Activated B cell treated with CpG ODN at 0.5 μM for 24 hours (primary cell): ENCODE measurements around the gene ANKRD13C. TPM values are rescaled to one million over a fixed set of nuclear protein-coding genes. Genes with fewer than 3 reads are reported as not detected.

Experiments used
- ATAC-seq: fragments of 200-7000 bp; cut with Tn5 transposase; one replicate; pipeline ENCODE4 v1.10.0; 2021; ENCODE audit warnings: low read depth, mild to moderate bottlenecking, moderate library complexity
- CTCF ChIA-PET: fragments of 350-600 bp; sonication (Branson Sonifier 250); formaldehyde crosslinking; loops from one replicate; lab custom pipeline; 2021; ENCODE audit warnings: antibody characterized with exemption; lab: Charles Lee
- POLR2A ChIA-PET: fragments of 350-600 bp; sonication (Branson Sonifier 250); formaldehyde crosslinking; loops from one replicate; lab custom pipeline; 2021; ENCODE audit warnings: antibody characterized with exemption; lab: Charles Lee
- DNase-seq: peaks from one replicate; pipeline ENCODE4 v3.0.0; 2022
- H3K27ac Mint-ChIP-seq: one replicate; pipeline ENCODE4 v1.8.0; 2020; ENCODE audit warnings: mixed read lengths
- H3K27me3 Mint-ChIP-seq: one replicate; pipeline ENCODE4 v1.8.0; 2021; ENCODE audit warnings: mixed read lengths
- H3K36me3 Mint-ChIP-seq: one replicate; pipeline ENCODE4 v1.8.0; 2021; ENCODE audit warnings: low read depth, mixed read lengths
- H3K4me1 Mint-ChIP-seq: one replicate; pipeline ENCODE4 v1.8.0; 2021; ENCODE audit warnings: mixed read lengths
- H3K4me3 Mint-ChIP-seq: one replicate; pipeline ENCODE4 v1.8.0; 2020; ENCODE audit warnings: mild to moderate bottlenecking, mixed read lengths
- H3K9me3 Mint-ChIP-seq: one replicate; pipeline ENCODE4 v1.8.0; 2020; ENCODE audit warnings: mixed read lengths
- CTCF ChIP-seq: fragments of 200-600 bp; IDR thresholded peaks from one replicate; pipeline ENCODE4 v1.8.0; 2022; ENCODE audit warnings: antibody characterized with exemption, mild to moderate bottlenecking
- intact Hi-C: fragments of 100-400 bp; cut with micrococcal nuclease; formaldehyde crosslinking; loops from one replicate; pipeline ENCODE4 v1.15.1; 2024
- total RNA-seq: library from RNA; stranded (reverse); gene quantifications from 2 replicates; pipeline ENCODE4 v1.2.3, GENCODE V29; 2022

The ANKRD13C gene
- total RNA-seq, 1 donor from 2014 or later, result 21.2 TPM

DNA sequence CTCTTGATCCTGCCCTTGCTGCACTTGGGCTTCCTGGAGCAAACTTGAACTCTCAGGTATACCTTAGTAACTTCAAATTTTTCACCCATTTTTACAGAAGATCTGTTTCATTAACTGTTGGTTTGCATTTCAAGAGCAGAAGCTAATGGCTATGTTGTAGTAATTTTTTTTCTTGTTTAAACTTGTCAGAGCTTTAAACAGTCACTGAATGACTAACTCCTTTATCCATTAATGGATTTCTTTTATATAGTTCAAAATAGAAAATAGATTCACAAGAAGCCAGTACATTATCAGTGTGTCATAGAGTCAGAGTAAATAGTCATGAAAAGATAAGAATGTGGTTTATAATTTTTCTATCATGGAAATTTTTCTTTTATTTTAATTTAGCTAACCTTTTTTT lies 119.8 kb downstream of the ANKRD13C start:
- ChIA-PET CTCF (no interaction called here), POLR2A (no interaction called here)
- peaks cover 2% of the 10 kb centered on the region for H3K4me1 Mint-ChIP-seq
- H3K27me3 Mint-ChIP-seq, result no peaks in the 10 kb centered on the region
- ATAC-seq, result no peak
- TF ChIP-seq CTCF, result no peak
- no peaks in the 10 kb centered on the region for H3K9me3 Mint-ChIP-seq
- intact Hi-C loops, result no loop called here
- no peak overlapping the region for H3K27ac Mint-ChIP-seq
- H3K4me3 Mint-ChIP-seq, result no peak overlapping the region
- peaks cover 88% of the 10 kb centered on the region for H3K36me3 Mint-ChIP-seq
- no peak for DNase-seq

DNA sequence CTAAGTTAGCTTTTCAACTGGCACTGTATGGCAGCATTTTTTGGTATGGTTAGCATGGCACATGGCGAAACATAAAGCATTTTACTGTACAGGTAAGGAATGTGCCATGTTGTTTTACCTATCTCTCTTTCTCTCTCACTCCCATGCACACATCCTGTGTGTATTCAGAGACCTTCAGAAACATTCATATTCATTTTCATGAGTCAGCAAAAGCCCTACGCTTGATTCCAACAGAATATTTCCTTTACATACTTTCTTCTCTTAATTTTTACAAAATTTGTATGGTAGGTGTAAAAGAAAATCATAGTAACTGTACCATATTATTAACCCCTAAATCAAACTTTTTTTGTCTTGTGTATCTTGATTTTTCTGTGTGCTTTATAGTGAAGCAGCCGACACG lies 123.0 kb downstream of the ANKRD13C start:
- Mint-ChIP-seq H3K4me1 (peaks cover 12% of the 10 kb centered on the region), H3K9me3 (no peaks in the 10 kb centered on the region), H3K27ac (no peak overlapping the region), H3K36me3 (peaks cover 84% of the 10 kb centered on the region), H3K4me3 (no peak overlapping the region), H3K27me3 (no peaks in the 10 kb centered on the region)
- TF ChIP-seq CTCF, result no peak
- ChIA-PET POLR2A (no interaction called here), CTCF (no interaction called here)
- ATAC-seq (no peak), DNase-seq (no peak)
- intact Hi-C loops, result no loop called here

GRCh38 chr1:70228670-70229069 lies 125.9 kb downstream of the ANKRD13C start:
- no peak for TF ChIP-seq CTCF
- ATAC-seq (no peak), DNase-seq (no peak)
- intact Hi-C loops, result no loop called here
- Mint-ChIP-seq H3K27ac (no peak overlapping the region), H3K4me1 (peaks cover 24% of the 10 kb centered on the region), H3K4me3 (no peak overlapping the region), H3K9me3 (no peaks in the 10 kb centered on the region), H3K27me3 (no peaks in the 10 kb centered on the region), H3K36me3 (peaks cover 73% of the 10 kb centered on the region)
- CTCF ChIA-PET, result no interaction called here
- POLR2A ChIA-PET, result no interaction called here

DNA sequence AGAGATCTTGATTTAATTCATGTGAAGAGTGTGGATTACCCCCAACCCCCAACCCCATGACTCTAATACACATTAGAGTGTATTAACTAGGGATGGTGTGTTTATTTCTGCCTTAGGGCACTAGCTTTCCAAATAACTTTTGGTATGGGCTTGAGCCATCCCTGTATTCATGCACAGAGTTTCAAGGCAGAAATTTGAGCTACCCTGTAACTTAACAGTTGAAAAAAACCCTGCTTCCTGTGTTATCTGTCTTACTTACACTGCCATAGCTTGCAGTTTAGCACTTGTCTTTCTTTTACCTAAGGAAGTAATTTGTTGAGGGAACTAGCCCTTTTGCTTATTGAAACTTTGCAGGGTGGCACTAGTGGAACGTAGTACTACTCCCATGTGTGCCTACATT lies 127.1 kb downstream of the ANKRD13C start:
- ChIA-PET CTCF (no interaction called here), POLR2A (no interaction called here)
- H3K4me1 Mint-ChIP-seq, result peaks cover 36% of the 10 kb centered on the region
- DNase-seq (no peak), ATAC-seq (no peak)
- H3K4me3 Mint-ChIP-seq, result no peak overlapping the region
- no peaks in the 10 kb centered on the region for H3K27me3 Mint-ChIP-seq
- no peak for TF ChIP-seq CTCF
- H3K9me3 Mint-ChIP-seq, result no peaks in the 10 kb centered on the region
- intact Hi-C loops, result no loop called here
- H3K36me3 Mint-ChIP-seq, result peaks cover 70% of the 10 kb centered on the region
- H3K27ac Mint-ChIP-seq, result no peak overlapping the region

DNA sequence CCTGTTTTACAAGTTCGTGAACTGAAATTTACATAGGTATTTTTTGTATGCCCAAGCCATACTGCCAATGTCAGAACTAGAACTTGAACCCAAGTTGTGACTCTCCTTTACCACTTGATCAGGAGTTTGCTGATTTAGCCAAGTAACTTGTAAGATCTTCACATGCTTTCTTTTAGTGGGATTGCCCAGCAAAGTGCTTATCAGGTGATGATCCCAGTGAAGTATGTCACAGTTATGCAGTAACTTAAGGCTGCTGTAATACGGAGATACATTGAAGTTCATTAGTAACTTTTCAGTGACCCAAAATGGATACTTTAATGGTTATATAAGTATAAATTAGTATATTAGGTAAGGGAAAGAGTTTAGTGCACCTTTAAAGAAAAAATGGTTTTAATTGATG lies 129.6 kb downstream of the ANKRD13C start:
- no peak for TF ChIP-seq CTCF
- intact Hi-C loops, result loop anchor here (2.0 kb wide), 1 partner anchor 16 kb away; no protein-coding TSS in a partner anchor
- H3K9me3 Mint-ChIP-seq, result no peaks in the 10 kb centered on the region
- H3K36me3 Mint-ChIP-seq, result peaks cover 55% of the 10 kb centered on the region
- no peak for DNase-seq
- no peak overlapping the region for H3K4me3 Mint-ChIP-seq
- H3K27me3 Mint-ChIP-seq, result no peaks in the 10 kb centered on the region
- H3K27ac Mint-ChIP-seq, result no peak overlapping the region
- POLR2A ChIA-PET, result no interaction called here
- CTCF ChIA-PET, result no interaction called here
- H3K4me1 Mint-ChIP-seq, result peaks cover 52% of the 10 kb centered on the region
- no peak for ATAC-seq
